Gastroesophageal sphincter (tissue), 3 donors: ENCODE measurements around the gene CD34.

ENCODE experiments used
- CTCF ChIP-seq, 4 experiments: fragments of 200-600 bp in 2 of 4; fragments of 450-650 bp in 2 of 4; sonication (generic) in 1 of 4; IDR thresholded peaks; one replicate each; pipeline ENCODE4 v1.5.1; 2017 to 2019; ENCODE audit warnings: antibody characterized with exemption in 4 of 4, mild to moderate bottlenecking in 2 of 4, moderate library complexity in 2 of 4
- POLR2AphosphoS5 ChIP-seq: sonication (generic); formaldehyde crosslinking; IDR thresholded peaks from one replicate; pipeline ENCODE4 v1.6.1; 2017; ENCODE audit warnings: antibody characterized with exemption

GRCh38 chr1:207858806-207859205 lies 52.1 kb downstream of the CD34 start:
- no peak for TF ChIP-seq CTCF (IDR thresholded peaks at IDR 0.05)
- no peak for TF ChIP-seq POLR2AphosphoS5
